ENCODE data around the gene UNC5A.

Gene UNC5A

GRCh38 chr5:176810081-176810597, at the start of gene UNC5A:
UNC5A (plus strand) TSS chr5:176810559; CDS start chr5:176810751, 192 bp downstream.
- peak; percentile 33 for DNase-seq

GRCh38 chr5:176761755-176762154, 48.6 kb upstream of the UNC5A start:
- no peak for DNase-seq

GRCh38 chr5:176762489-176762888, 47.9 kb upstream of the UNC5A start:
- no peak for DNase-seq

GRCh38 chr5:176765687-176766086, 44.7 kb upstream of the UNC5A start:
- DNase-seq: no peak

- DNase-seq: no peak
Measured at GRCh38 chr5:176768174-176768970, 42.0 kb upstream of the UNC5A start.

GRCh38 chr5:176769911-176770310, 40.4 kb upstream of the UNC5A start:
- DNase-seq: no peak

GRCh38 chr5:176770431-176770830, 39.9 kb upstream of the UNC5A start:
- DNase-seq: no peak

GRCh38 chr5:176771102-176771845, 39.1 kb upstream of the UNC5A start:
- no peak for DNase-seq

GRCh38 chr5:176772271-176773210, 37.8 kb upstream of the UNC5A start:
- DNase-seq: no peak

- DNase-seq: no peak
Measured at GRCh38 chr5:176773408-176774035, 36.8 kb upstream of the UNC5A start.

- no peak for DNase-seq
Measured at GRCh38 chr5:176774216-176775171, 35.9 kb upstream of the UNC5A start.

GRCh38 chr5:176775409-176775808, 35.0 kb upstream of the UNC5A start:
- DNase-seq: no peak

- DNase-seq: no peak
Measured at GRCh38 chr5:176776141-176776865, 34.1 kb upstream of the UNC5A start.

- no peak for DNase-seq
Measured at GRCh38 chr5:176776916-176777315, 33.4 kb upstream of the UNC5A start.

- no peak for DNase-seq
Measured at GRCh38 chr5:176778921-176779465, 31.4 kb upstream of the UNC5A start.

GRCh38 chr5:176779537-176779936, 30.8 kb upstream of the UNC5A start:
- DNase-seq: no peak

- no peak for DNase-seq
Measured at GRCh38 chr5:176780176-176781053, 29.9 kb upstream of the UNC5A start.

- no peak for DNase-seq
Measured at GRCh38 chr5:176781054-176781375, 29.3 kb upstream of the UNC5A start.

Measured in activated effector memory CD4-positive, alpha-beta T cell treated with Interleukin-2 at 50 U/mL for 16 hours (primary cell).